ENCODE data around the gene MAD1L1.

DNA sequence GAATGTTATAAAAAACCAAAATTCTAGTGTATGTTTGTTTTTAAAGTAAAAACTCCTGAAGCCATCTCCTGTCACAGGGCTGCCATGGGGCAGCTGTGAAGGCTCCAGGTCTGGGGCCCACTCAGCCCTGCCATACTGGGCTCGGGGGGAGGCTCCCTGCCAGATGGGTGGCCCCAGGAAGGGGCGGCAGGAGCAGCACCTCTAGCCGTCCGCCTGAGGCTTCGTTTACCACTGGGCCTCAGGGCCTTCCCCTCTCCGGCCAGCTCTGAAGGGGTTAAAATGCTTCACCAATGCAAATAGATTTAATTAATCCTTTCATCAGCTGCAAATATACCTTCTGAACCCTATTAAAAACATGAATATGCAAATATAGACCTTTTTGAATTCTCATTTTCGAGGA, 423.7 kb downstream of the MAD1L1 start:
- TF ChIP-seq, protein P1, sequence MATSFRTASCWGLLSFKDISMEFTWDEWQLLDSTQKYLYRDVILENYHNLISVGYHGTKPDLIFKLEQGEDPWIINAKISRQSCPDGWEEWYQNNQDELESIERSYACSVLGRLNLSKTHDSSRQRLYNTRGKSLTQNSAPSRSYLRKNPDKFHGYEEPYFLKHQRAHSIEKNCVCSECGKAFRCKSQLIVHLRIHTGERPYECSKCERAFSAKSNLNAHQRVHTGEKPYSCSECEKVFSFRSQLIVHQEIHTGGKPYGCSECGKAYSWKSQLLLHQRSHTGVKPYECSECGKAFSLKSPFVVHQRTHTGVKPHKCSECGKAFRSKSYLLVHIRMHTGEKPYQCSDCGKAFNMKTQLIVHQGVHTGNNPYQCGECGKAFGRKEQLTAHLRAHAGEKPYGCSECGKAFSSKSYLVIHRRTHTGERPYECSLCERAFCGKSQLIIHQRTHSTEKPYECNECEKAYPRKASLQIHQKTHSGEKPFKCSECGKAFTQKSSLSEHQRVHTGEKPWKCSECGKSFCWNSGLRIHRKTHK (tag by site-specific recombination; IDR thresholded peaks at IDR 0.05) = no peak
- TF ChIP-seq ZNF175 (tag by site-specific recombination; IDR thresholded peaks at IDR 0.05) = no peak
- TF ChIP-seq KLF16 (tag by site-specific recombination; IDR thresholded peaks at IDR 0.05) = no peak
- no peak for TF ChIP-seq ZNF274 (IDR thresholded peaks at IDR 0.05; ENCODE audit: low read length)
- no peak for TF ChIP-seq ZNF274 (tag by site-specific recombination; IDR thresholded peaks at IDR 0.05; ENCODE audit: borderline replicate concordance)
- TF ChIP-seq, protein P2, sequence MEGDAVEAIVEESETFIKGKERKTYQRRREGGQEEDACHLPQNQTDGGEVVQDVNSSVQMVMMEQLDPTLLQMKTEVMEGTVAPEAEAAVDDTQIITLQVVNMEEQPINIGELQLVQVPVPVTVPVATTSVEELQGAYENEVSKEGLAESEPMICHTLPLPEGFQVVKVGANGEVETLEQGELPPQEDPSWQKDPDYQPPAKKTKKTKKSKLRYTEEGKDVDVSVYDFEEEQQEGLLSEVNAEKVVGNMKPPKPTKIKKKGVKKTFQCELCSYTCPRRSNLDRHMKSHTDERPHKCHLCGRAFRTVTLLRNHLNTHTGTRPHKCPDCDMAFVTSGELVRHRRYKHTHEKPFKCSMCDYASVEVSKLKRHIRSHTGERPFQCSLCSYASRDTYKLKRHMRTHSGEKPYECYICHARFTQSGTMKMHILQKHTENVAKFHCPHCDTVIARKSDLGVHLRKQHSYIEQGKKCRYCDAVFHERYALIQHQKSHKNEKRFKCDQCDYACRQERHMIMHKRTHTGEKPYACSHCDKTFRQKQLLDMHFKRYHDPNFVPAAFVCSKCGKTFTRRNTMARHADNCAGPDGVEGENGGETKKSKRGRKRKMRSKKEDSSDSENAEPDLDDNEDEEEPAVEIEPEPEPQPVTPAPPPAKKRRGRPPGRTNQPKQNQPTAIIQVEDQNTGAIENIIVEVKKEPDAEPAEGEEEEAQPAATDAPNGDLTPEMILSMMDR (tag by site-specific recombination; IDR thresholded peaks at IDR 0.05) = no peak

Measured in HEK293 (cell line).